Glomerular visceral epithelial cell (primary cell): ENCODE results near the gene ASXL2.
"Not testable (repeated sequence)": the region's sequence is repeated elsewhere in the genome, so short reads cannot be mapped to it uniquely, and the experiment has no call there.

Source experiments
- DNase-seq: peaks from one replicate; pipeline ENCODE4 v3.0.0-alpha.2; 2016; ENCODE audit errors: extremely low spot score

The ASXL2 gene

GRCh38 chr2:25878361-25879132 lies at the start of gene ASXL2:
Gene ASXL2, minus strand, starts transcription at chr2:25878487. Its CDS starts 265 bp downstream, at chr2:25878222.
- DNase-seq, result peak; percentile 98

- DNase-seq, result no peak
These were observed 48.9 kb upstream of the ASXL2 start for GRCh38 chr2:25926984-25927756.

GRCh38 chr2:25922501-25922900 lies 44.2 kb upstream of the ASXL2 start:
- no peak for DNase-seq

GRCh38 chr2:25920786-25921415 lies 42.6 kb upstream of the ASXL2 start:
- DNase-seq, result no peak

GRCh38 chr2:25920336-25920735 lies 42.0 kb upstream of the ASXL2 start:
- no peak for DNase-seq

- DNase-seq, result no peak
These were observed 39.5 kb upstream of the ASXL2 start for GRCh38 chr2:25917832-25918231.

GRCh38 chr2:25917411-25917810 lies 39.1 kb upstream of the ASXL2 start:
- DNase-seq, result peak; percentile 11

- not testable (repeated sequence) for DNase-seq
These were observed 37.9 kb upstream of the ASXL2 start for GRCh38 chr2:25915944-25916772.

- not testable (repeated sequence) for DNase-seq
These were observed 37.1 kb upstream of the ASXL2 start for GRCh38 chr2:25915411-25915810.

GRCh38 chr2:25913696-25913973 lies 35.3 kb upstream of the ASXL2 start:
- not testable (repeated sequence) for DNase-seq

- no peak for DNase-seq
These were observed 34.8 kb upstream of the ASXL2 start for GRCh38 chr2:25912851-25913695.

GRCh38 chr2:25909574-25909973 lies 31.3 kb upstream of the ASXL2 start:
- not testable (repeated sequence) for DNase-seq

- DNase-seq, result no peak
These were observed 26.8 kb upstream of the ASXL2 start for GRCh38 chr2:25905126-25905525.

- no peak for DNase-seq
These were observed 25.0 kb upstream of the ASXL2 start for GRCh38 chr2:25903216-25903776.

GRCh38 chr2:25899404-25899970 lies 21.2 kb upstream of the ASXL2 start:
- DNase-seq, result no peak

GRCh38 chr2:25897506-25897905 lies 19.2 kb upstream of the ASXL2 start:
- no peak for DNase-seq

- DNase-seq, result not testable (repeated sequence)
These were observed 18.0 kb upstream of the ASXL2 start for GRCh38 chr2:25896308-25896707.

- DNase-seq, result no peak
These were observed 17.3 kb upstream of the ASXL2 start for GRCh38 chr2:25895610-25896009.

- no peak for DNase-seq
These were observed 16.7 kb upstream of the ASXL2 start for GRCh38 chr2:25895018-25895417.

GRCh38 chr2:25894135-25894830 lies 16.0 kb upstream of the ASXL2 start:
- no peak for DNase-seq
